NCI-H226 (cell line): ENCODE results near the gene SMARCB1.
A peak's percentile ranks its signal among the peaks of the same experiment; 100 is the strongest.

Experiments
- DNase-seq: peaks from one replicate; pipeline ENCODE4 v3.0.0-alpha.2; 2015

Gene SMARCB1

DNA sequence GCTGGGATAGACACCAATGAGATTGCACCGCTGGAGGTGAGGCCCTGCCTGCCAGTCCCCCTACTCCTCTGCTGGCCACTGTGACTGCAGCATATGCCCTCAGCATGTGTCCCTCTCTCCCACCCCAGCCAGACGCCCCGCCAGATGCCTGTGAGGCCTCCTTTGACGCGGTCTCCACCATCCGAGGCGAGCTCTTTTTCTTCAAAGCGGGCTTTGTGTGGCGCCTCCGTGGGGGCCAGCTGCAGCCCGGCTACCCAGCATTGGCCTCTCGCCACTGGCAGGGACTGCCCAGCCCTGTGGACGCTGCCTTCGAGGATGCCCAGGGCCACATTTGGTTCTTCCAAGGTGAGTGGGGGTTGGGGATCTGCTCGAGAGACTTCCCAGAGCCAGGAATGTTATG lies 5.7 kb upstream of the SMARCB1 start:
- no peak for DNase-seq

DNA sequence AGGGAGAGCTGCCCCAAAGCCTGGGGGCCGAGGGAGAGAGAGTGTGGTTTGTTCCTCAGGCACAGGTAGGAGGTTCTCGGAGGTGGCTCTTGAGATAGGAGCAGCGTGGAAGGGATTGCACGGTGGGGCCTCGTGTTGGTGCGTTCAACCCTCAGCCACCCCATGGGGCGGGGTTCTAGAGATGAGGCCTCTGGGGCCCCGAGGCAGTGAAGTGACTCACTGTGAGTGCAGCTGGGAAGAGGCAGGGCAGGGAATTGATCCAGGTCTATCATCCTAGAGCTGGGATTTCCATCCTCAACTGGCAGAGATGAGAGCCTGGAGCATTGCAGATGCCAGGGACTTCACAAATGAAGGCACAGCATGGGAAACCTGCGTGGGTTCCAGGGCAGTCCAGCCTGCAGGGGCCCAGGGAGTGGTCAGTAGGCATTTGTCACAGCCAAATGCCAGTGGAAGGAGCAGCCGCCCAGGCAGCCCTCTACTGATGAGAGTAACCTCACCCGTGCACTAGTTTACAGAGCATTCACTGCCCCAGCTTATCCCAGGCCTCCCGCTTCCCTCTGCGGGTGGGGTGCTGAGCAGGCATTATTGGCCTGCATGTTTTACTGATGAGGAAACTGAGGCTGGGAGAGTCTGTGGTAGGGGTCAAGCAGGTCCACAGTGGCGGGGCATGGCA lies 5.1 kb upstream of the SMARCB1 start:
- DNase-seq = peak; percentile 50

DNA sequence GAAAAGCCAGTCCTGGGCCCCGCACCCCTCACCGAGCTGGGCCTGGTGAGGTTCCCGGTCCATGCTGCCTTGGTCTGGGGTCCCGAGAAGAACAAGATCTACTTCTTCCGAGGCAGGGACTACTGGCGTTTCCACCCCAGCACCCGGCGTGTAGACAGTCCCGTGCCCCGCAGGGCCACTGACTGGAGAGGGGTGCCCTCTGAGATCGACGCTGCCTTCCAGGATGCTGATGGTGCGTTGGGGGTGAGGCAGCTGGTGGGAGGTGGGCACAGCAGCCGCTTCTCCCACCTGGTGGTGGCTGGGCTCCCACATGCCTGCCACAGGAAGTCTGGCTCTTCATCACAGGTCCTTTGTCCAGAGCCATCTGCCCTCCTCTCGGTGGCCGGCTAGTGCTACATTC lies 4.5 kb upstream of the SMARCB1 start:
- no peak for DNase-seq

DNA sequence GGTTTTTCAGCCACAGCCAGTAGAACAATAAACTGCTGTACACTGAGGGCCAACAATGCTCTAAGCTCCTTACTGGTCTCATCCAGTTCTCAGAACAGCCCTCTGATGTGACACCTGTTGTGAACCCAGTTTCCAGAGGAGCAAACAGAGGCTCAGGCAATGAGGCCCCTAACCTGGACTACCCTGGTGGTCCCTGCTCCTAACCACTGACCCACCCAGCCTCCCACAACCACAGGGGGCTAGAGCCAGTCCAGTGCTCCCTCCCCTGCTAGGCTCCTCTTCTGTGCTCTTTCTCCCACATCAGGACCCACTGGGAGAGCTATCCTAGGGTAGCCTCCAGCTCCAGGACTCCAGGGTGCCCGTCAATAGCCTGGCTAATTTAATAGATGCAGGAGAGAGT lies 4.1 kb upstream of the SMARCB1 start:
- DNase-seq = no peak

DNA sequence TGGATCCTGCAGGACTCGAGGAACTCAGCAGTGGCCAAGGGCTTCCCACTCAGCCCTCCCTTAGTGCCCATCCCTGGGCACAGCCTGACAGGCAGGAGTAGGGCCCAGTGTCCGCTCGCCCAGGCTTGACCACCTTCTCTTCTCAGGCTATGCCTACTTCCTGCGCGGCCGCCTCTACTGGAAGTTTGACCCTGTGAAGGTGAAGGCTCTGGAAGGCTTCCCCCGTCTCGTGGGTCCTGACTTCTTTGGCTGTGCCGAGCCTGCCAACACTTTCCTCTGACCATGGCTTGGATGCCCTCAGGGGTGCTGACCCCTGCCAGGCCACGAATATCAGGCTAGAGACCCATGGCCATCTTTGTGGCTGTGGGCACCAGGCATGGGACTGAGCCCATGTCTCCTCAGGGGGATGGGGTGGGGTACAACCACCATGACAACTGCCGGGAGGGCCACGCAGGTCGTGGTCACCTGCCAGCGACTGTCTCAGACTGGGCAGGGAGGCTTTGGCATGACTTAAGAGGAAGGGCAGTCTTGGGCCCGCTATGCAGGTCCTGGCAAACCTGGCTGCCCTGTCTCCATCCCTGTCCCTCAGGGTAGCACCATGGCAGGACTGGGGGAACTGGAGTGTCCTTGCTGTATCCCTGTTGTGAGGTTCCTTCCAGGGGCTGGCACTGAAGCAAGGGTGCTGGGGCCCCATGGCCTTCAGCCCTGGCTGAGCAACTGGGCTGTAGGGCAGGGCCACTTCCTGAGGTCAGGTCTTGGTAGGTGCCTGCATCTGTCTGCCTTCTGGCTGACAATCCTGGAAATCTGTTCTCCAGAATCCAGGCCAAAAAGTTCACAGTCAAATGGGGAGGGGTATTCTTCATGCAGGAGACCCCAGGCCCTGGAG lies 3.3 kb upstream of the SMARCB1 start:
- no peak for DNase-seq

DNA sequence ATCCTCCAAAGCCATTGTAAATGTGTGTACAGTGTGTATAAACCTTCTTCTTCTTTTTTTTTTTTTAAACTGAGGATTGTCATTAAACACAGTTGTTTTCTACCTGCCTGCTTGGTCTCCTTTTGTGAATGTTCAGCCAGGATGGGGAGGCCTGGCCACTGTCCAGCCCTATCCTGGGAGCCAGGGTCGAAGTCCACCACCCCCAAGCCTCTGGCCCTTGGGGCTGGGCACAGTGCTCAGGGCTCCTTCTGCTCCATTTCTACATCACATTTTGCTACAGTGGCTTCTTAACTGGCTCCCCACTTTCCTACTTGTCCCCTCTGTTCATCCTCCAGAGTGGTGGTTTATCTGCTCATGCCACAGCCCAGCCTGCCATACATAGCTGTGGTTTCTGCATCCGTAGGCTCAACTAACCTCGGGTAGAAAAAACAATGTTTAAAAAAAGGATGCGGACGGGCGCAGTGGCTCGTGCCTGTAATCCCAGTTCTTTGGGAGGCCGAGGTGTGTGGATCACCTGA lies 2.5 kb upstream of the SMARCB1 start:
- no peak for DNase-seq

DNA sequence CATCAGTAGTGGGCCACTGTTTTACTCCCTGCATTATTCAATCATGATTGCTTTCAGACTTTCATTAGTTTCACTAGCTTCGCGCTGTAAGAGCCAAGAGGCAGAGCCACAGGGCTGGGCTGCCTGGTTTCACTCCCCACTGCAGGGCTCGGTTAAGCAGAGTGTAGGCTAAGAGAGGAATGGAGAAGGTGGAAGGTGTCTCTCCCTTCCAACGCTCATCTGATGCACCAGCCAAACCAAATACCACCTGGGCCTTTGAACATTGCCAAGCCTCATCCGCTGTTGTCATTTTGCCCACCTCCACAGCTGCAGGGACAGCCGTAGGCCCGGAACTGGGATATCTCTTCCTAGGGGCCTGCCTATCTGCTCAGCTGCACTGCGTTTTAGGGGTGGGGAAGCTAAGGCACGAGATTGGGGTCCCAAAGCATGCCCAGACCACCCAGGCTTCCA lies 480 bp upstream of the SMARCB1 start:
- no peak for DNase-seq

DNA sequence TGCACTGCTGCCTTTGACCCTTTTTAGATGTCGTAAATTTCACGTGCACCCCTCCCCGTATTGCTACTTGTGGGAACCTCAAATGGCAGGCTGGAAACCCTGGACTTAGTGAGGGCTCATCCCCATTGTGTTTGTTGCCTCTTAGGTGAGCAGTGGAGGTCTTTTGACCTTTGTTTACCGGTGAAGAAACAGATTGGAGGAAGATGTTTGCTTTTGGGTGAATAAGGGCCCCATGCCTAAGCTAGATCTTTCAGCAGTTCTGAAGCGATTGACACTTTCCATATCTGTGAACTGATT lies 782 bp downstream of the SMARCB1 start:
- no peak for DNase-seq

DNA sequence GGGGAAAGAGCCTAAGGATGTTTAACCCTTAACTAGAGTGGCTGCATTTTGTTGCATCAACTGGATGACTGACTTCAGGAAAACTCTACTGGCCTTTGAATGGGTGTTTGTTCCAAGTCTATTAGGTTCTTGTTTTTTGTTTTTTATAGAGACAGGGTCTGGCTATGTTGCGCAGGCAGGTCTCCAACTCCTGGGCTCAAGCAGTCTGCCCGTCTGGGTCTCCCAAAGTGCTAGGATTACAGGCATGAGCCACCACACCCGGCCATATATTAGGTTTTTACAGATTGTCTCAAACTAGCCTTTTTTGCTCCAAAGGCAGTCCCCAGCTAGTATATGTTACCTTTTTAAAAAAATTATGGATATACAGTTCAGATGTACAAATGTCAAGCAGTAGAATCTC lies 1.1 kb downstream of the SMARCB1 start:
- DNase-seq = no peak

DNA sequence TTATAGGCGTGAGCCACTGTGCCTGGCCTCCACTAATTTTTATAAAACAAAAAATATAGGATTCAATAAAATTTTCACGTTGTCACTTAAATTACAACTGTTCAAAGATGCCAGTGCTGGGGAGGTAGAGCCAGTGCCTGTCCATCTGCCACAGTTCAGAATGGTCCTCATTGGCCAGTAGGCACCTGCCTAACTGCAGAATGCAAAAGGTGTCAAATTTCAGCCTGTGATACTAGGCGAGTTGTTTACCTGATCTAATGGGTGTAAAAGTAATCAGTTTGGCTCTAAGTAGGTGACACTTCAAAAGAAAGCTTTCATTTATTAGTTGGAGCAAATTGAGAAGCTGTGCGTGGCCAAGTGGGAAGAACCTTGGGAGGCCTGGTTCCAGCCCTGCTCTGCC lies 2.4 kb downstream of the SMARCB1 start:
- DNase-seq = no peak

DNA sequence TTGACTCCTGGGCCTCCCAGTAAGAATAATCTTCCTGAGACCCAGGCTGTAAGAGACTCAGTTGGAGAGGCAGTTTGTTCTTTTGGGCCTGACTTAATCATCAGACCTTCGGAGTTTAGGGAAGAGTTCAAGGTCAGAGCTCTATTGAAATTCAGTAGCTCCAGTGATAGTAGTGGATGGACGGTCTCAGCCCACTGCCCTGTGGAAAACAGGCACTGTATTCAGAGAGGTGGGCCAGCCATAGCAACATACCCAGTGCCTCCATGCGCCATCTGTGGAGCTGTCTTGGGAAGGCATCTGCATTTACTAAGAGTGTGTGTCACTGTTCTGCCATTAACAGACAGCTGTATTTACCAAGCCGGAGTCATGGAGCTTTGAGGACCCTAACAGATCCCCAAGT lies 2.9 kb downstream of the SMARCB1 start:
- DNase-seq = no peak

DNA sequence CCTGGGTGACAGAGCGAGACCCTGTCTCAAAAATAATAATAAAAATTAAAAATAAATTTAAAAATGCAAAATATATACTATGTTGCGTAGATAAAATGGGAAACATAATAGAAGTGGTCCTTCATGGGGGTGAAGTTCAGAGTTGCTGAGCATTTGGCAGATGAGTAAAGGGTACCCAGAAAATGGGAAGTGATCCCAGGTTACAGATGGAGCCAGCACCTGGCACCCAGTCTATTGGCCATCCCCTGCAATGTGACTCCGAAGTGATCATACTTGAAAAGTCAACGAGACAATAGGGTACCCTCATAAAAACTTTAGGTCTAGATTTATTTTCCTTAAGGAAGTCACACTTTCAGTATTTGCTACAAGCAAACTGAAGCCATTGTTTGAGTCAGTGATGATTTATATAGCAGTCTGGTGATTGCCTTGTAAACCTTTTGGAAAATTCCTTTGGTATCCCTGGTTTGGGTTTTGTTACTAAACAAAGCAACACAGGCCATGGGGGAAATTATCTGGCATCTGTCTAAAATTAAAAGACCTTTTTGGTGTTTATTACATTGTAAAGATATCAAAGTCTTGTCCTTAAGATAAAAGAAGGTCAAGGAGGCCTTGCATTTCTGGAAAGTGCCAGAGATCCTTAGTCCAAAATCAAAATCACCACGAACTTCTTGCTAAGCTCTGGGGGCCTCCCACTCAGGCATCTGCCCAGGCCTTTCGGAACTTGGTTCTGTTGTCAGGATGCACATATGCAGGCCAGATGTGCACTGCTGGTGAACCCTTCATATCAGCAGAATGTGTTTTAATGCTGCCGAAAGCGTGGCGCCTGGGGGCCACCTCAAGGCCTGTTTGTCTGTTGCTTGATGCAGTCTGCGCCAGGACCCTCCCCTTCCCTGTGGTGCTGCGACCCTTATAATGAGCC lies 4.3 kb downstream of the SMARCB1 start:
- no peak for DNase-seq

DNA sequence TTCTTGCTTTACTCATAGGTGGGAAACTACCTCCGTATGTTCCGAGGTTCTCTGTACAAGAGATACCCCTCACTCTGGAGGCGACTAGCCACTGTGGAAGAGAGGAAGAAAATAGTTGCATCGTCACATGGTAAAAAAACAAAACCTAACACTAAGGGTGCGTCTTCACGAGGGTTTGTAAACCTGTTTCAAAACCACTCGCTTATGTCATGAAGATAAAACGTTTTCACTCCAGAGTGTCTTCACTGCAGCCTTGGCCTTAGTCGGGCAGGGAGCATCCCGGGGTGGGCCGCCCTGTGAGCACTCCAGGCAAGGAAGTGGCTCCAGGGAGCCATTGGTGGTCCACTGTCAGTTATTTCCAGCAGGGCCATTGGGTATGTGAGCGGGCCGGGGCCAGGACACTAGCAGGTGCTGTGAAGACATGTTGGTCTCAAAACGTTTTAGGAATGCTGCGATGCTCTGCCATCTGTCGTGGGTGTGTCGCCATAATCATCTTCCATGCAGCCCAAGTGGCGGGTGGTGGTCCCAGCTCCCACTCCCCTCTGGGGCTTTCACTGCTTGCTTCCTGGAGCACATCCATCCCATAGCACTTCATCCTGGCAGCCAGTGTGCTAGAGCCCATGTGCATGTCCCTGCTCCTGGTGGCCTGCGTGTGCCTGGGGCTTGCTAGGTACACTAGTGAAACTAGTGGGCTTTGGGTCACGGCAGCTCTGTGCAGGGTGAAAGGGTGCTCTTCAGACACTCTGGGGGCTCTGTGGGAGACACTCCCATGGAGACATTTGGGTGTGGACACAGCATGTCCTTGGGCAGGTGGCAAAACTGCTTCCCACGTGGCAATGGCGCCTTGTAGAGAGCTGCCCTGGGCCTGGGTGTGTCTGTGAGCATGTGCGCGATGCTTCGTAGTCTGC lies 5.2 kb downstream of the SMARCB1 start:
- no peak for DNase-seq

DNA sequence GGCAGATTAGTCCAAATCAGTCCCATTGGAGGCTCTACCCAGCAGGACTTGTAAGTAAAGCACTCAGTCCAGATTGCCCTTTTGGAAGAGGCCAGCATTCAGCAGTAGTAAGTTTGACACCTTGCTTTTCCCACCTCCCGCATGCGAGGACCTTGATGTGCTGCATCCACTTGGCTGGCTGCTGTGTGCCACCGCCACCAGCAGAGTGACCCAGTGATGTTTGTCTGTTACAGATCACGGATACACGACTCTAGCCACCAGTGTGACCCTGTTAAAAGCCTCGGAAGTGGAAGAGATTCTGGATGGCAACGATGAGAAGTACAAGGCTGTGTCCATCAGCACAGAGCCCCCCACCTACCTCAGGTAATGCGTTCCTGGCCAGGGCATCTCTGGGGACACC lies 6.6 kb downstream of the SMARCB1 start:
- no peak for DNase-seq

DNA sequence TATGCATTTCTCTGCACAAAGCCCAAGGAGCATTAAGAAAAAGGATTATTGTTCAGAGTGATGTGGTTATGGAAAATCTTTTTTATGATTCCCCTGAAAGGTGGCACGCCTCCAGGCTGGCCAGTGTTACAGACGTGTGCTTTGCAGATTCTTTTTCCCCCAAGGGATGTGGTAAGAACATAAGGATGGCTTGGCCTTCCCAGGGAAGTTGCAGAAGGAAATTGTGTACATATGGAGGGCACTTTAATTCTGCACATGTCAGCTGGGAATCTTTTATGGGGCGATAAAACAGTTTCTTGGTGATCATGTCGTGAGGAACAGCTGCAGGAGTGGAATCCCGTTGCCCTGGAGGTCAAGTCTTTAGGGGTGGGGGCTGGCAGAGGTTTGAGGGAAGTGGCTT lies 9.7 kb downstream of the SMARCB1 start:
- no peak for DNase-seq

DNA sequence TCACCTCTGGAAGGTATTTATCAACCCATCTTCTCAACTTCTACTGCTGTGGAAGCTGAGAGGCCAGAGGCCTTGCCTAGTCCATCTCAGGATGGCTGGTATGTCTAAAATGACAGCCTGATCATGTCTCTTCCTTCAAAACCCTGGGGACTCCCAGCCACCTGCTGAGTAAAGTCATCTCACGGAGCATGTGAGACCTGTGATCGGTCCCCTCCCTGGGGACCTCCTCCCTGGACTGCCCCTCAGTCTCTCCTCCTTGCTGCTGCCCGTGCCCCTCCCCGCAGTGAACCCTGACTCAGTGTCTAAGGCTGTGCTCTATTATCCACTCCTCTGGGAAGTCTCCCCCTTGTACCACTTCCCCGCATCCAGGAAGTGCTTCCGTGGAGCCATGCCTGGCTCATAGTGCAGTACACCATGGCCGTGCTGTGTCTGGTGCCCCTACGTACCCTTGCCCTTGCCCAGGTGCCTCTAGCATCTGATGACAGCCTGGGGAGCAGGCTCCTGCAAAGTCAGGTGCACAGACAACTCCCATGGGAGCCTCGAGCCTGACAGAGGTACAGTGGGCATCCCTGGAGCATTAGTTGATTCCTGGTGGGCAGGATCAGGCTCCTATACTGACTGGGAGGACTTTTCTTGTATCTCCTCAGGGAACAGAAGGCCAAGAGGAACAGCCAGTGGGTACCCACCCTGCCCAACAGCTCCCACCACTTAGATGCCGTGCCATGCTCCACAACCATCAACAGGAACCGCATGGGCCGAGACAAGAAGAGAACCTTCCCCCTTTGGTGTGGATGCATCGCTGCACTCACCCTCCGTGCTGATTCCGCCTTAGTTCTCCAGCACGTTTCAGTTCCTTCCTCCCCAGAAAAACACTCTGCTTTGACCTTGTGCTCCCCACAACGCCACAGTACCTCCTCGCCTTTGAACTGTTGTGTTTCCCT lies 13.8 kb downstream of the SMARCB1 start:
- DNase-seq = no peak

DNA sequence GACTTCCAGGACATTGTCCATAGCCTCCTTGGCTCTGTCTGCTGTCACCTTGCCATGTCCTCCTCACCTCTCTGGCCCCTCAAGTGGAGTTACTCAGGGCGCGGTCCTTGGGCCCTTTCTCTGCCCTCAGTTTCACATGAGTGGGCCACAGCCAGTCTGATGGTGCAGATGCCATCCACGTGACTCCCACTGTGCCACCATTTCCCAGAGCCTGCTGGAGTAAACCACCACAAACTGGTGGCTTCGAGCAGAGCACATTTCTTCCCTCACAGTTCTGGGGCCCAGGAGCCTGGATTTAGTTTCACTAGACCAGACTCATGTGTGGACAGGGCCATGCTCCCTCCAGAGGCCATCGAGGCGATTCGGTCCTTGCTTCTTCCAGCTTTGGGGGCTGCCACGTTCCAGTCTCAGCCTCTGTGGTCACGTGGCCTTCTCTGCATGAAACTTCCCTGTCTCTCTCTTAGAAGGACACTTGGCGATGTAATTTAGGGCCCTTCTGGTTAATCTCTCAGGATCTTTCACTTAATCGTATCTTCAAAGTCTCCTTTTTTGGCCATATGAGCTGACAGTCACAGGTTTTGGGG lies 14.6 kb downstream of the SMARCB1 start:
- no peak for DNase-seq

DNA sequence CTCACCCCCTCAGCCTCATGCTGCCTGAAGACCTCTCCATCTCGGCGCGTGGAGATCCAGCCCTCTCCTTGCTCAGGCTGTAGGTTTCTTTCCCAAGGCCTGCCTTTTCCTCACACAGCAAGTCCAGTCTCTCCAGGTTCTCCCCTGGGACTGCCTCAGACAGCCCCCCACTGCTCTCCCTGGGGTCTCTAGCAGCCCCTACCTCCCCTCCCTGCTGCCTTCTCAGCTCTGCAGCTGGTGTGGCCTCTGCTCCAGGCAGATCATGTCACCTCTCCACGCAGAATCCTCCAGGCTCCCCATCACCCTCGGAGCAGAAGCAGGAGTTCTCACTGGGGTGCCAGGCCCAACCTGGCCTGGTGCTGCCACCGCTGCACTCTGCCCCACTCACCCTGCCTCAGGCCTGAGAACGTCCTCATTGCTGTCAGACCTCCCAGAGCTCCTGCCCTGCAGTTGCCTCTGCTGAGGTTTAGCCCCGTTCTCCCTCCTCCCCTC lies 15.2 kb downstream of the SMARCB1 start:
- DNase-seq = no peak

DNA sequence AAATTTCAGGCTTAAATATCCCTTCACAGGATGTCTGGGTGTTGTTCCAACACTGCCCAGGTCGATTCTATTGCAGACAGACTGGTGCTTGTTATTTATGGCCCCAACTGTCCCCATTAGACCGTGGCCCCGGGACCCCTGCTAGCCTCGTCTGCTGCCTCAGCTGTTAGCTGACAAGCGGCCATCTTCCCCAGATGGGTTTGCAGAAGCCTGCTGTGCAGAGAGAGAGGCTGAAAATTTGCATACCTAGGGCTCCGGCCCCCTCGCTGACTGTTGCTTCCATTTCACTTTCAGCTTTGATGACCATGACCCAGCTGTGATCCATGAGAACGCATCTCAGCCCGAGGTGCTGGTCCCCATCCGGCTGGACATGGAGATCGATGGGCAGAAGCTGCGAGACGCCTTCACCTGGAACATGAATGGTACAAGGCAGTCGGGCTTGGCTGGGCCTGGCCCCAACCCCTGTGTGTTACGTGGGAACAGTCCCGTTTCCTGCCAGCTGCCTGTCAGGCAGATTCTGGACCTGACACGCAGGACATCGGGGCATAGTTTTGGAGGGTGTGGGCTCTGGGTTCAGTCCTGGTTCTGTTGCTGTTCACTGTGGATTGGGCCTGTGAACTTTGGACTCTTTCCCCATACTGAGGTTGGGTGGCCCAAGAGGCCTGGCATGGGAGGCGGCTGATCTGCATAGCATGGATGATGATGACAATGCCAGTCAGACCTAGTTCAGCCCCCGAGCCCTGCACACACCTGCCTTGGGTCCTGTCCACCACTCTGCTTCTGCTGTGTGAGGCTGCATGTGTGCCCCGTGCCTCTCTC lies 16.4 kb downstream of the SMARCB1 start:
- no peak for DNase-seq
